SK-N-SH (cell line): ENCODE data around the gene GOLGA6A. TPM values are rescaled to one million over a fixed set of nuclear protein-coding genes. Genes with fewer than 3 reads are reported as not detected.

Experiments
- CTCF ChIA-PET: fragments of 300-600, 350-600 bp; formaldehyde crosslinking; extraction: SDS; loops from one replicate; lab custom pipeline; 2021; lab: Yijun Ruan, JAX
- POLR2A ChIA-PET: fragments of 350-600 bp; sonication (Branson Sonifier 250); formaldehyde crosslinking; extraction: SDS; loops from one replicate; lab custom pipeline; 2020; ENCODE audit warnings: antibody characterized with exemption, inconsistent platforms; lab: Yijun Ruan, JAX
- DNase-seq: peaks from one replicate; pipeline ENCODE4 v3.0.0; 2012
- H2AFZ ChIP-seq: fragments of 200-600 bp; sonication (generic); 2 replicates; pipeline ENCODE4 v1.8.1; 2016; ENCODE audit warnings: antibody characterized with exemption, mild to moderate bottlenecking, low read depth
- H3F3A ChIP-seq: fragments of 200-600 bp; sonication (generic); replicated peaks from 2 replicates; pipeline ENCODE3; 2016; ENCODE audit warnings: antibody characterized with exemption, mild to moderate bottlenecking; ENCODE audit not compliant: insufficient read depth
- H3K27ac ChIP-seq, 2 experiments: fragments of 200-500 bp in 1 of 2; fragments of 200-600 bp in 1 of 2; sonication (Bioruptor generic) in 1 of 2; sonication (generic), shearing (Covaris generic) in 1 of 2; 2 replicates each; pipeline versions ENCODE4 v1.5.1 to v1.6.1; 2014 to 2016; ENCODE audit warnings: low read depth in 2 of 2, inconsistent platforms in 1 of 2, low read length in 1 of 2, mild to moderate bottlenecking in 1 of 2, mixed read lengths in 1 of 2
- H3K27me3 ChIP-seq: fragments of 200-600 bp; sonication (generic), shearing (Covaris generic); 2 replicates; pipeline ENCODE4 v1.6.1; 2016; ENCODE audit warnings: mixed run types; ENCODE audit not compliant: insufficient read depth
- H3K36me3 ChIP-seq, 2 experiments: fragments of 200-500 bp in 1 of 2; fragments of 200-600 bp in 1 of 2; sonication (Bioruptor generic) in 1 of 2; sonication (generic) in 1 of 2; replicated peaks in 1 of 2; 2 replicates each; pipeline versions ENCODE3 to v1.5.1; 2014 to 2016; ENCODE audit warnings: low read length in 1 of 2, mild to moderate bottlenecking in 1 of 2; ENCODE audit not compliant: insufficient read depth in 2 of 2, control insufficient read depth in 1 of 2
- H3K4me1 ChIP-seq, 2 experiments: fragments of 200-500 bp in 1 of 2; fragments of 200-600 bp in 1 of 2; sonication (Bioruptor generic) in 1 of 2; sonication (generic), shearing (Covaris generic) in 1 of 2; 2 replicates each; pipeline versions ENCODE4 v1.5.1 to v1.6.1; 2014 to 2016; ENCODE audit warnings: low read depth in 1 of 2, low read length in 1 of 2, mixed run types in 1 of 2; ENCODE audit not compliant: insufficient read depth in 2 of 2, control insufficient read depth in 1 of 2
- H3K4me2 ChIP-seq: fragments of 200-600 bp; sonication (generic), shearing (Covaris generic); 2 replicates; pipeline ENCODE4 v1.6.1; 2017; ENCODE audit warnings: mixed run types
- H3K4me3 ChIP-seq, 2 experiments: fragments of 200-500 bp in 1 of 2; fragments of 200-600 bp in 1 of 2; sonication (Bioruptor generic) in 1 of 2; sonication (generic), shearing (Covaris generic) in 1 of 2; 2 replicates each; pipeline versions ENCODE4 v1.5.1 to v1.8.1; 2014 to 2016; ENCODE audit warnings: low read depth in 2 of 2, inconsistent platforms in 1 of 2, low read length in 1 of 2, mild to moderate bottlenecking in 1 of 2, mixed read lengths in 1 of 2, moderate library complexity in 1 of 2
- H3K79me2 ChIP-seq: fragments of 200-600 bp; sonication (generic); 2 replicates; pipeline ENCODE4 v1.8.1; 2017; ENCODE audit warnings: mild to moderate bottlenecking; ENCODE audit not compliant: insufficient read depth
- H3K9ac ChIP-seq: fragments of 200-600 bp; sonication (generic); 2 replicates; pipeline ENCODE4 v1.6.1; 2017; ENCODE audit warnings: mixed run types
- H3K9me2 ChIP-seq: fragments of 200-600 bp; sonication (generic); 2 replicates; pipeline ENCODE4 v1.6.1; 2017; ENCODE audit warnings: mixed run types
- H3K9me3 ChIP-seq: fragments of 200-600 bp; sonication (generic); 2 replicates; pipeline ENCODE4 v1.6.1; 2017; ENCODE audit warnings: mixed run types, mild to moderate bottlenecking, moderate library complexity
- H4K20me1 ChIP-seq: fragments of 200-600 bp; sonication (generic); 2 replicates; pipeline ENCODE4 v1.6.1; 2017; ENCODE audit warnings: mild to moderate bottlenecking, mixed run types; ENCODE audit not compliant: insufficient read depth
- CHD2 ChIP-seq: fragments of 150-350 bp; IDR thresholded peaks from 2 replicates; pipeline ENCODE4 v1.6.1; 2018; ENCODE audit warnings: low read length; ENCODE audit not compliant: partially characterized antibody
- ELF1 ChIP-seq: IDR thresholded peaks from 2 replicates; pipeline ENCODE4 v1.4.0; 2012
- EZH2phosphoT487 ChIP-seq: fragments of 200-600 bp; sonication (generic); IDR thresholded peaks from 2 replicates; pipeline ENCODE4 v1.6.1; 2017; ENCODE audit warnings: low read depth, mixed run types, mild to moderate bottlenecking, antibody characterized with exemption, moderate library complexity, borderline replicate concordance
- FOSL2 ChIP-seq: IDR thresholded peaks from 2 replicates; pipeline ENCODE4 v1.4.0; 2012; ENCODE audit warnings: low read depth, mild to moderate bottlenecking, moderate library complexity, borderline replicate concordance
- FOXJ3 ChIP-seq: sonication (generic); formaldehyde crosslinking; IDR thresholded peaks from 2 replicates; pipeline ENCODE4 v1.5.1; 2020; ENCODE audit warnings: mild to moderate bottlenecking, missing genetic modification reagents
- JUND ChIP-seq: IDR thresholded peaks from 2 replicates; pipeline ENCODE4 v1.4.0; 2012
- MXI1 ChIP-seq: IDR thresholded peaks from 2 replicates; pipeline ENCODE4 v1.6.1; 2012; ENCODE audit warnings: mild to moderate bottlenecking, low read depth, low read length, improper control_type of control experiment
- NFIC ChIP-seq: IDR thresholded peaks from 2 replicates; pipeline ENCODE4 v1.4.0; 2012; ENCODE audit warnings: borderline replicate concordance
- NRF1 ChIP-seq: IDR thresholded peaks from 2 replicates; pipeline ENCODE4 v1.6.1; 2012; ENCODE audit warnings: low read depth, mild to moderate bottlenecking, low read length
- POLR2AphosphoS5 ChIP-seq: IDR thresholded peaks from 2 replicates; pipeline ENCODE4 v1.6.1; 2012; ENCODE audit warnings: low read depth, low read length
- RAD21 ChIP-seq: IDR thresholded peaks from 2 replicates; pipeline ENCODE4 v1.6.1; 2012; ENCODE audit warnings: mild to moderate bottlenecking, low read length
- RCOR1 ChIP-seq: fragments of 150-350 bp; IDR thresholded peaks from 2 replicates; pipeline ENCODE4 v1.6.1; 2017; ENCODE audit warnings: antibody characterized with exemption, low read length
- RFX5 ChIP-seq: IDR thresholded peaks from 2 replicates; pipeline ENCODE4 v1.6.1; 2012; ENCODE audit warnings: mild to moderate bottlenecking, improper control_type of control experiment, low read length
- RXRA ChIP-seq: IDR thresholded peaks from 2 replicates; pipeline ENCODE4 v1.4.0; 2012; ENCODE audit warnings: low read depth, mild to moderate bottlenecking, borderline replicate concordance
- SIN3A ChIP-seq: IDR thresholded peaks from 2 replicates; pipeline ENCODE4 v1.6.1; 2012; ENCODE audit warnings: low read depth, mild to moderate bottlenecking, low read length, moderate library complexity, borderline replicate concordance
- TAF1 ChIP-seq: IDR thresholded peaks from 2 replicates; pipeline ENCODE4 v1.6.1; 2012; ENCODE audit warnings: low read depth, mild to moderate bottlenecking, low read length, moderate library complexity, borderline replicate concordance
- TCF12 ChIP-seq: IDR thresholded peaks from 2 replicates; pipeline ENCODE4 v1.4.0; 2012
- TEAD4 ChIP-seq: IDR thresholded peaks from 2 replicates; pipeline ENCODE4 v1.4.0; 2012; ENCODE audit warnings: mild to moderate bottlenecking, borderline replicate concordance; ENCODE audit not compliant: insufficient read depth
- WGBS: methylation state at CpG from one replicate; pipeline ENCODE4 v1.1.6; 2017; ENCODE audit warnings: low lambda C conversion rate; 5-methylcytosine and 5-hydroxymethylcytosine counted together
- polyA plus RNA-seq, 3 experiments: library from polyadenylated mRNA; depleted of rRNA; stranded (reverse); fragments of >200 nt; gene quantifications; 2 replicates each; pipeline ENCODE4 v1.2.3, GENCODE V29; 2012
- TF ChIP-seq, protein P1 (sequence below): fragments of 150-350 bp; IDR thresholded peaks from 2 replicates; pipeline ENCODE4 v1.6.1; 2017; ENCODE audit warnings: antibody characterized with exemption, low read length, low read depth, borderline replicate concordance
- TF ChIP-seq, protein P2 (sequence below): IDR thresholded peaks from 2 replicates; pipeline ENCODE4 v1.4.0; 2012; ENCODE audit warnings: low read depth, borderline replicate concordance
- TF ChIP-seq, protein P3 (sequence below): IDR thresholded peaks from 2 replicates; pipeline ENCODE4 v1.6.1; 2012; ENCODE audit warnings: mild to moderate bottlenecking, low read depth, low read length, moderate library complexity

Gene GOLGA6A
- polyA plus RNA-seq, 1 of the 3 experiments (the other 2 are of a cell fraction), result not detected

DNA sequence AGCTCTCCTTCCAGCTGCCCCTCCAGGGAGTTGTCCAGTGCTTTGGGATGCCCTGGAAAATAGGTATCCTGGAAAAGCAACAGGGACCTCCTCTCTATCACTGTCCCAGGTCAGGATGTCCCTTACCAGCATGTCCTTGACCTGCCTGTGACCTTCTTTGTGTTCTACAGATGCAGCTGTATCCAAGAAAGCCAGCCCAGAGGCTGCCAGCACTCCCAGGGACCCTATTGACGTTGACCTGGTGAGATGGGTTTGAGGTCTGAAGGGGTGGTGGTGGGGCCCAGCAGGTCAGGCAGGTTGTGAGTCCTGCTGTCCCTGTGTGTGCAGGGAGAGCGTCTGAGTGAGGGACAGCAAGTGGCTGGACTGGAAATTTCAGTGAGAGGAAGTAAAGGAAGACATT is 57.7 kb downstream of the GOLGA6A start:
- CTCF ChIA-PET, result interaction anchor here (0.8 to 1.2 kb wide), 3 partner anchors 15 to 51 kb away, joined by 3 read pairs; no protein-coding TSS in a partner anchor
- Histone ChIP-seq H3K36me3 (peaks cover 13 to 45% of the 10 kb centered on the region in 2 experiments), H3K9me2 (no peaks in the 10 kb centered on the region), H3K4me1 (peaks cover 0 to 8% of the 10 kb centered on the region in 2 experiments; a peak in 2 of 4 replicates), H2AFZ (no peak overlapping the region), H3K4me2 (no peak overlapping the region), H3K4me3 (no peak overlapping the region), H3K27me3 (no peaks in the 10 kb centered on the region), H4K20me1 (peaks cover 14% of the 10 kb centered on the region; the same call in 1 of the 2 replicates), H3F3A (no peaks in the 10 kb centered on the region), H3K9ac (no peak overlapping the region), H3K27ac (no peak overlapping the region), H3K9me3 (no peaks in the 10 kb centered on the region), H3K79me2 (peaks cover 30% of the 10 kb centered on the region; the same call in 1 of the 2 replicates)
- whole genome bisulfite sequencing, result 88% methylated on average over 2 of the region's 2 CpGs
- DNase-seq, result no peak
- POLR2A ChIA-PET, result no interaction called here
- no peak for TF ChIP-seq RFX5
- TF ChIP-seq FOXJ3, result no peak
- no peak for TF ChIP-seq ELF1
- TF ChIP-seq TAF1, result no peak
- no peak for TF ChIP-seq NFIC
- TF ChIP-seq RXRA, result no peak
- TF ChIP-seq MXI1, result no peak
- no peak for TF ChIP-seq POLR2AphosphoS5
- TF ChIP-seq, protein P1, sequence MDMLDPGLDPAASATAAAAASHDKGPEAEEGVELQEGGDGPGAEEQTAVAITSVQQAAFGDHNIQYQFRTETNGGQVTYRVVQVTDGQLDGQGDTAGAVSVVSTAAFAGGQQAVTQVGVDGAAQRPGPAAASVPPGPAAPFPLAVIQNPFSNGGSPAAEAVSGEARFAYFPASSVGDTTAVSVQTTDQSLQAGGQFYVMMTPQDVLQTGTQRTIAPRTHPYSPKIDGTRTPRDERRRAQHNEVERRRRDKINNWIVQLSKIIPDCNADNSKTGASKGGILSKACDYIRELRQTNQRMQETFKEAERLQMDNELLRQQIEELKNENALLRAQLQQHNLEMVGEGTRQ, result no peak
- TF ChIP-seq RCOR1, result no peak
- no peak for TF ChIP-seq FOSL2
- no peak for TF ChIP-seq TEAD4
- TF ChIP-seq, protein P2, sequence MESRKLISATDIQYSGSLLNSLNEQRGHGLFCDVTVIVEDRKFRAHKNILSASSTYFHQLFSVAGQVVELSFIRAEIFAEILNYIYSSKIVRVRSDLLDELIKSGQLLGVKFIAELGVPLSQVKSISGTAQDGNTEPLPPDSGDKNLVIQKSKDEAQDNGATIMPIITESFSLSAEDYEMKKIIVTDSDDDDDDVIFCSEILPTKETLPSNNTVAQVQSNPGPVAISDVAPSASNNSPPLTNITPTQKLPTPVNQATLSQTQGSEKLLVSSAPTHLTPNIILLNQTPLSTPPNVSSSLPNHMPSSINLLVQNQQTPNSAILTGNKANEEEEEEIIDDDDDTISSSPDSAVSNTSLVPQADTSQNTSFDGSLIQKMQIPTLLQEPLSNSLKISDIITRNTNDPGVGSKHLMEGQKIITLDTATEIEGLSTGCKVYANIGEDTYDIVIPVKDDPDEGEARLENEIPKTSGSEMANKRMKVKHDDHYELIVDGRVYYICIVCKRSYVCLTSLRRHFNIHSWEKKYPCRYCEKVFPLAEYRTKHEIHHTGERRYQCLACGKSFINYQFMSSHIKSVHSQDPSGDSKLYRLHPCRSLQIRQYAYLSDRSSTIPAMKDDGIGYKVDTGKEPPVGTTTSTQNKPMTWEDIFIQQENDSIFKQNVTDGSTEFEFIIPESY, result no peak
- TF ChIP-seq RAD21, result no peak
- TF ChIP-seq, all 33 proteins: peak for 0

DNA sequence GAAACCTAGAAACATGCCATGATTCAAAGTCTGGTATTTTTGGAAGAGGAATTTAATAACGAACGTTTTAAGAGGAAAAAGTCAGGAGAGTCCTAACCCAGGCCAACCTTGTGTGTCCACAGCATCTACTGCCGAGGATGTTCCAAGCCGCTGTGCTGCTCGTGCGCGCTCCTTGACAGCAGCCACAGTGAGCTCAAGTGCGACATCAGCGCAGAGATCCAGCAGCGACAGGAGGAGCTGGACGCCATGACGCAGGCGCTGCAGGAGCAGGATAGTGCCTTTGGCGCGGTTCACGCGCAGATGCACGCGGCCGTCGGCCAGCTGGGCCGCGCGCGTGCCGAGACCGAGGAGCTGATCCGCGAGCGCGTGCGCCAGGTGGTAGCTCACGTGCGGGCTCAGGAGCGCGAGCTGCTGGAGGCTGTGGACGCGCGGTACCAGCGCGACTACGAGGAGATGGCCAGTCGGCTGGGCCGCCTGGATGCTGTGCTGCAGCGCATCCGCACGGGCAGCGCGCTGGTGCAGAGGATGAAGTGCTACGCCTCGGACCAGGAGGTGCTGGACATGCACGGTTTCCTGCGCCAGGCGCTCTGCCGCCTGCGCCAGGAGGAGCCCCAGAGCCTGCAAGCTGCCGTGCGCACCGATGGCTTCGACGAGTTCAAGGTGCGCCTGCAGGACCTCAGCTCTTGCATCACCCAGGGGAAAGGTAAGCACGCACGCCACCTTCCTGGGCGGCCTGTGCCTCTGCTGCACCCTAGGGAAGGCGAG is 59.5 kb downstream of the GOLGA6A start:
- peaks cover 16 to 50% of the 10 kb centered on the region in 2 experiments for H3K36me3 ChIP-seq
- POLR2A ChIA-PET, result no interaction called here
- H2AFZ ChIP-seq, result no peak overlapping the region
- no peaks in the 10 kb centered on the region for H3K9me2 ChIP-seq
- no peaks in the 10 kb centered on the region for H3F3A ChIP-seq
- peaks cover 0 to 8% of the 10 kb centered on the region in 2 experiments; a peak in 2 of 4 replicates for H3K4me1 ChIP-seq
- H3K27ac ChIP-seq, result no peak overlapping the region
- H3K27me3 ChIP-seq, result no peaks in the 10 kb centered on the region
- CTCF ChIA-PET, result interaction anchor here (1.0 to 1.3 kb wide), 2 partner anchors 9 to 50 kb away, joined by 4 read pairs; no protein-coding TSS in a partner anchor
- no peak overlapping the region for H3K4me3 ChIP-seq
- DNase-seq, result no peak
- no peak overlapping the region for H3K9ac ChIP-seq
- H3K4me2 ChIP-seq, result no peak overlapping the region
- H3K79me2 ChIP-seq, result peaks cover 43% of the 10 kb centered on the region; the same call in 1 of the 2 replicates
- WGBS, result 96% methylated on average over 59 of the region's 66 CpGs
- H3K9me3 ChIP-seq, result no peaks in the 10 kb centered on the region
- H4K20me1 ChIP-seq, result peaks cover 14% of the 10 kb centered on the region; the same call in 1 of the 2 replicates
- no peak for TF ChIP-seq MXI1
- TF ChIP-seq EZH2phosphoT487, result no peak
- TF ChIP-seq TCF12, result no peak
- TF ChIP-seq CHD2, result no peak
- TF ChIP-seq NRF1, result no peak
- TF ChIP-seq ELF1, result no peak
- no peak for TF ChIP-seq RAD21
- TF ChIP-seq, protein P3, sequence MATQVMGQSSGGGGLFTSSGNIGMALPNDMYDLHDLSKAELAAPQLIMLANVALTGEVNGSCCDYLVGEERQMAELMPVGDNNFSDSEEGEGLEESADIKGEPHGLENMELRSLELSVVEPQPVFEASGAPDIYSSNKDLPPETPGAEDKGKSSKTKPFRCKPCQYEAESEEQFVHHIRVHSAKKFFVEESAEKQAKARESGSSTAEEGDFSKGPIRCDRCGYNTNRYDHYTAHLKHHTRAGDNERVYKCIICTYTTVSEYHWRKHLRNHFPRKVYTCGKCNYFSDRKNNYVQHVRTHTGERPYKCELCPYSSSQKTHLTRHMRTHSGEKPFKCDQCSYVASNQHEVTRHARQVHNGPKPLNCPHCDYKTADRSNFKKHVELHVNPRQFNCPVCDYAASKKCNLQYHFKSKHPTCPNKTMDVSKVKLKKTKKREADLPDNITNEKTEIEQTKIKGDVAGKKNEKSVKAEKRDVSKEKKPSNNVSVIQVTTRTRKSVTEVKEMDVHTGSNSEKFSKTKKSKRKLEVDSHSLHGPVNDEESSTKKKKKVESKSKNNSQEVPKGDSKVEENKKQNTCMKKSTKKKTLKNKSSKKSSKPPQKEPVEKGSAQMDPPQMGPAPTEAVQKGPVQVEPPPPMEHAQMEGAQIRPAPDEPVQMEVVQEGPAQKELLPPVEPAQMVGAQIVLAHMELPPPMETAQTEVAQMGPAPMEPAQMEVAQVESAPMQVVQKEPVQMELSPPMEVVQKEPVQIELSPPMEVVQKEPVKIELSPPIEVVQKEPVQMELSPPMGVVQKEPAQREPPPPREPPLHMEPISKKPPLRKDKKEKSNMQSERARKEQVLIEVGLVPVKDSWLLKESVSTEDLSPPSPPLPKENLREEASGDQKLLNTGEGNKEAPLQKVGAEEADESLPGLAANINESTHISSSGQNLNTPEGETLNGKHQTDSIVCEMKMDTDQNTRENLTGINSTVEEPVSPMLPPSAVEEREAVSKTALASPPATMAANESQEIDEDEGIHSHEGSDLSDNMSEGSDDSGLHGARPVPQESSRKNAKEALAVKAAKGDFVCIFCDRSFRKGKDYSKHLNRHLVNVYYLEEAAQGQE, result no peak
- TF ChIP-seq TEAD4, result no peak
- TF ChIP-seq JUND, result no peak
- no peak for TF ChIP-seq SIN3A
- TF ChIP-seq FOXJ3, result no peak
